Measurements from ENCODE around the gene PGBD5. TPM values are rescaled to one million over a fixed set of nuclear protein-coding genes. Genes with fewer than 3 reads are reported as not detected.

PGBD5 gene
- polyA plus RNA-seq, 3 donors: 0.44 TPM; not detected in 2

DNA sequence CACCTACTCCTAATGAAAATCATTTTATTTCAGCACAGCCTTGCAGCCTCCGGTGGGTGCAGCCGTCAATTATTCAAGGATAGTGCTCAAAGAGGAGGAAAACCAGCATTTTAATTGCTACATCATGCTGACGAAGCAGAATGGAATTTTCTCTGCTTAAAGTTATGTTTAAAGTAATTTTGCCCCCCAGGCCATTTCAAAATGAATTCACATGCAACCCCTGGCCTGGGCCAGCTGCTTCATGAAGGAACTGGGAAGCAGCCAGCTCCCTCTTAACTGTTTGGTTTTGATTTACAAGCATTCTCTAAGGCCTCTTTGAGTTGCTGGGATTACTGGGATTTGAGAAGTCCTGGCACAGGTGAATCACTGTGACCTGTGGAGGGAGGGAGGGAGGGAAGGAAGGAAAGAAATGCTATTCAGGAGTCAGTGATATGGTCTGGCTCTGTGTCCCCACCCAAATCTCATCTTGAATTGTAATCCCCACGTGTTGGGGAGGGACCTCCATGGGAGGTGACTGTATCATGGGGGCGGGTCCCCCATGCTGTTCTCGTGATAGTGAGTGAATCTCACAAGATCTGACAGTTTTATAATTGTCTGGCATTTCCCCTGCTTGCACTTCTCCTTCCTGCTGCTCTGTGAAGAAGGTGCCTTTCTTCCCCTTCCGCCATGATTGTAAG, 66.0 kb downstream of the PGBD5 start:
- H3K27me3 ChIP-seq (ENCODE audit: control insufficient read depth in 2 of 2, insufficient read depth in 2 of 2, low read length in 2 of 2): no peaks in the 10 kb centered on the region
- no peaks in the 10 kb centered on the region for H3K79me2 ChIP-seq (ENCODE audit: insufficient read depth, low read length)
- no peak overlapping the region for H3K27ac Mint-ChIP-seq
- WGBS (ENCODE audit: insufficient coverage): 60% methylated on average over 1 of the region's 7 CpGs
- no peak overlapping the region for H2AFZ ChIP-seq (ENCODE audit: insufficient read depth, low read depth, low read length, poor library complexity, severe bottlenecking)
- no peaks in the 10 kb centered on the region for H3K4me1 Mint-ChIP-seq
- no peaks in the 10 kb centered on the region for H3K36me3 Mint-ChIP-seq
- no peak for TF ChIP-seq CTCF (IDR thresholded peaks at IDR 0.05)
- no peak overlapping the region for H3K4me2 ChIP-seq (replicated peaks; ENCODE audit: extremely low read depth, low read length, poor library complexity, severe bottlenecking)
- H3K4me3 ChIP-seq (replicated peaks in 1 of 3; ENCODE audit: low read depth in 2 of 3, low read length in 3 of 3): no peak overlapping the region
- H3K27me3 Mint-ChIP-seq (ENCODE audit: low read depth in 3 of 3): peaks cover 4 to 9% (median 6%) of the 10 kb centered on the region in 3 donors
- H3K4me1 ChIP-seq (ENCODE audit: control insufficient read depth in 1 of 2, insufficient read depth in 2 of 2, low read length in 2 of 2): no peaks in the 10 kb centered on the region
- H4K20me1 ChIP-seq (ENCODE audit: insufficient read depth, low read length): no peaks in the 10 kb centered on the region
- H3K9ac ChIP-seq (ENCODE audit: insufficient read depth, low read length, poor library complexity, severe bottlenecking): no peak overlapping the region
- H3K9me3 ChIP-seq (replicated peaks in 1 of 2; ENCODE audit: control insufficient read depth in 1 of 2, insufficient read depth in 1 of 2, low read length in 2 of 2): peaks cover 0 to 10% of the 10 kb centered on the region in 2 donors
- no peak overlapping the region for H3K27ac ChIP-seq (ENCODE audit: low read depth in 1 of 2, low read length in 2 of 2)
- no peak overlapping the region for H3K4me3 Mint-ChIP-seq
- H3K9me3 Mint-ChIP-seq: peaks cover 0 to 9% (median 4%) of the 10 kb centered on the region in 7 donors
- intact Hi-C loops (cut with micrococcal nuclease): no loop called here
- DNase-seq: no peak
- H3K36me3 ChIP-seq (replicated peaks in 1 of 2; ENCODE audit: control insufficient read depth in 1 of 2, insufficient read depth in 2 of 2, low read length in 2 of 2): no peaks in the 10 kb centered on the region

- H3K27me3 ChIP-seq (ENCODE audit: control insufficient read depth in 2 of 2, insufficient read depth in 2 of 2, low read length in 2 of 2): no peaks in the 10 kb centered on the region
- no peak for DNase-seq
- H3K4me1 ChIP-seq (ENCODE audit: control insufficient read depth in 1 of 2, insufficient read depth in 2 of 2, low read length in 2 of 2): no peaks in the 10 kb centered on the region
- Mint-ChIP-seq H3K4me1 (no peaks in the 10 kb centered on the region), H3K4me3 (no peak overlapping the region), H3K36me3 (no peaks in the 10 kb centered on the region), H3K27ac (peak overlapping the region in 2 of 7 donors; percentile 57 to 84), H3K27me3 (ENCODE audit: low read depth in 3 of 3) (peaks cover 3 to 6% (median 4%) of the 10 kb centered on the region in 3 donors), H3K9me3 (peaks cover 0 to 9% (median 4%) of the 10 kb centered on the region in 7 donors)
- H3K9ac ChIP-seq (ENCODE audit: insufficient read depth, low read length, poor library complexity, severe bottlenecking): no peak overlapping the region
- H4K20me1 ChIP-seq (ENCODE audit: insufficient read depth, low read length): no peaks in the 10 kb centered on the region
- no peak overlapping the region for H3K4me2 ChIP-seq (replicated peaks; ENCODE audit: extremely low read depth, low read length, poor library complexity, severe bottlenecking)
- peaks cover 0 to 10% of the 10 kb centered on the region in 2 donors for H3K9me3 ChIP-seq (replicated peaks in 1 of 2; ENCODE audit: control insufficient read depth in 1 of 2, insufficient read depth in 1 of 2, low read length in 2 of 2)
- TF ChIP-seq CTCF (IDR thresholded peaks at IDR 0.05): no peak
- no peak overlapping the region for H3K27ac ChIP-seq (ENCODE audit: low read depth in 1 of 2, low read length in 2 of 2)
- intact Hi-C loops (cut with micrococcal nuclease): no loop called here
- H3K36me3 ChIP-seq (replicated peaks in 1 of 2; ENCODE audit: control insufficient read depth in 1 of 2, insufficient read depth in 2 of 2, low read length in 2 of 2): no peaks in the 10 kb centered on the region
- 93% methylated on average over 39 of the region's 47 CpGs for WGBS (ENCODE audit: insufficient coverage)
- H3K4me3 ChIP-seq (replicated peaks in 1 of 3; ENCODE audit: low read depth in 2 of 3, low read length in 3 of 3): no peak overlapping the region
- H2AFZ ChIP-seq (ENCODE audit: insufficient read depth, low read depth, low read length, poor library complexity, severe bottlenecking): no peak overlapping the region
- no peaks in the 10 kb centered on the region for H3K79me2 ChIP-seq (ENCODE audit: insufficient read depth, low read length)
These were observed 69.0 kb downstream of the PGBD5 start for GRCh38 chr1:230356869-230357794.

Measured in CD14-positive monocyte (primary cell).